CD4-positive, alpha-beta T cell (primary cell): ENCODE measurements around the gene FEZ2. TPM values are rescaled to one million over a fixed set of nuclear protein-coding genes. Genes with fewer than 3 reads are reported as not detected.
"Not testable (repeated sequence)": the region's sequence is repeated elsewhere in the genome, so short reads cannot be mapped to it uniquely, and the experiment has no call there.

ENCODE experiments used
- ATAC-seq: fragments of 200-7000 bp; cut with Tn5 transposase; one replicate; pipeline ENCODE4 v1.10.0; 2022; ENCODE audit warnings: mild to moderate bottlenecking; ENCODE audit not compliant: poor library complexity
- CTCF ChIA-PET: fragments of 350-600 bp; sonication (Branson Sonifier 250); formaldehyde crosslinking; loops from one replicate; lab custom pipeline; 2021; ENCODE audit warnings: antibody characterized with exemption, inconsistent platforms; lab: Charles Lee
- POLR2A ChIA-PET: fragments of 350-600 bp; sonication (Branson Sonifier 250); formaldehyde crosslinking; loops from one replicate; lab custom pipeline; 2021; ENCODE audit warnings: antibody characterized with exemption, inconsistent platforms; lab: Charles Lee
- DNase-seq, 14 experiments: peaks; one replicate each; pipeline ENCODE4 v3.0.0-alpha.2; 2013 to 2020; ENCODE audit warnings: mixed read lengths in 2 of 14
- H3K27ac ChIP-seq, 2 donors: one replicate each; pipeline versions ENCODE4 v1.5.1 to v1.7.0; 2013; ENCODE audit warnings: low read length in 2 of 2, low read depth in 1 of 2, mild to moderate bottlenecking in 1 of 2
- H3K27me3 ChIP-seq, 2 experiments: 1 replicate in 1 of 2; 2 replicates in 1 of 2; pipeline versions ENCODE4 v1.6.1 to v1.7.0; 2013; ENCODE audit warnings: low read length in 2 of 2, control low read depth in 1 of 2, mild to moderate bottlenecking in 1 of 2, moderate library complexity in 1 of 2; ENCODE audit not compliant: insufficient read depth in 2 of 2, control insufficient read depth in 1 of 2
- H3K36me3 ChIP-seq: one replicate; pipeline ENCODE4 v1.6.1; 2013; ENCODE audit warnings: low read length, control low read depth; ENCODE audit not compliant: insufficient read depth
- H3K4me1 ChIP-seq: one replicate; pipeline ENCODE4 v1.6.1; 2013; ENCODE audit warnings: low read length, control low read depth; ENCODE audit not compliant: insufficient read depth
- H3K4me3 ChIP-seq: one replicate; pipeline ENCODE4 v1.5.1; 2013; ENCODE audit warnings: mild to moderate bottlenecking, low read length, moderate library complexity
- H3K9me3 ChIP-seq, 2 experiments: 1 replicate in 1 of 2; 2 replicates in 1 of 2; pipeline versions ENCODE4 v1.6.1 to v1.7.0; 2013; ENCODE audit warnings: low read length in 2 of 2, mild to moderate bottlenecking in 2 of 2, control low read depth in 1 of 2, moderate library complexity in 1 of 2; ENCODE audit not compliant: control insufficient read depth in 1 of 2, insufficient read depth in 1 of 2
- H3K27ac Mint-ChIP-seq: one replicate; pipeline ENCODE4 v1.8.0; 2020; ENCODE audit warnings: mixed read lengths
- H3K27me3 Mint-ChIP-seq: one replicate; pipeline ENCODE4 v1.8.0; 2021; ENCODE audit warnings: mixed read lengths
- H3K36me3 Mint-ChIP-seq: one replicate; pipeline ENCODE4 v1.8.0; 2021; ENCODE audit warnings: low read depth, mixed read lengths
- H3K4me1 Mint-ChIP-seq: one replicate; pipeline ENCODE4 v1.8.0; 2021; ENCODE audit warnings: low read depth, mixed read lengths
- H3K4me3 Mint-ChIP-seq: one replicate; pipeline ENCODE4 v1.8.0; 2020; ENCODE audit warnings: mild to moderate bottlenecking, mixed read lengths
- H3K9me3 Mint-ChIP-seq: one replicate; pipeline ENCODE4 v1.8.0; 2020; ENCODE audit warnings: mixed read lengths
- intact Hi-C, 2 experiments: fragments of 100-400 bp; cut with DNase I in 1 of 2; cut with micrococcal nuclease in 1 of 2; formaldehyde crosslinking; loops; one replicate each; pipeline versions ENCODE4 v1.15.1 to v1.9.0; 2023 to 2025; cut with DNase I, micrococcal nuclease
- total RNA-seq, 174 experiments: library from RNA in 2 of 174; stranded (reverse) in 2 of 174; gene quantifications; one replicate each; pipeline ENCODE4 v1.2.3 and lab custom pipeline; 2021 to 2026
- TF ChIP-seq, protein P1 (sequence below): fragments of 200-600 bp; IDR thresholded peaks from one replicate; pipeline ENCODE4 v1.8.0; 2022; ENCODE audit warnings: antibody characterized with exemption, mild to moderate bottlenecking

FEZ2 gene
- total RNA-seq, 2 experiments from 2014 or later: 4.8 to 5.6 TPM

DNA sequence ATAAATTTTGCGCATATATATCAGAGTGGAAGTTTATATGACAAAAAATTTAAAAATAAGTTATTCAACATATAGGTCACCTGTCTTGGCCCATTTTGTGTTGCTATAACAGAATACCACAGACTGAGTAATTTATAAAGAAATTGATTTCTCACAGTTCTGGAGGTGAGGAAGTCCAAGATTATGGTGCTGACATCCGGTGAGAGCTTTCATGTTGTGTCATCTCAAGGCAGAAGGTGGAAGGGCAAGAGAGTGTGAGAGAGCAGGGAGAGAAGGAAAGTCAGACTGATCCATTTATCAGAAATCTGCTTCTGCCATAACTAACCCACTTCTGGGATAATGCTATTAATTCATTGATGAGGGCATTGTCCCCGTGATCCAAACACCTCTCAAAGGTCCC is 9.0 kb upstream of the FEZ2 start:
- intact Hi-C loops: no loop called here
- Mint-ChIP-seq H3K9me3 (no peaks in the 10 kb centered on the region), H3K4me1 (no peaks in the 10 kb centered on the region), H3K36me3 (no peaks in the 10 kb centered on the region), H3K27ac (no peak overlapping the region), H3K4me3 (no peak overlapping the region), H3K27me3 (peaks cover 3% of the 10 kb centered on the region)
- Histone ChIP-seq H3K9me3 (no peaks in the 10 kb centered on the region), H3K36me3 (no peaks in the 10 kb centered on the region), H3K27ac (no peak overlapping the region), H3K27me3 (peaks cover 0 to 4% of the 10 kb centered on the region in 2 experiments), H3K4me3 (no peak overlapping the region), H3K4me1 (no peaks in the 10 kb centered on the region)
- DNase-seq (no peak), ATAC-seq (no peak)
- TF ChIP-seq, protein P1, sequence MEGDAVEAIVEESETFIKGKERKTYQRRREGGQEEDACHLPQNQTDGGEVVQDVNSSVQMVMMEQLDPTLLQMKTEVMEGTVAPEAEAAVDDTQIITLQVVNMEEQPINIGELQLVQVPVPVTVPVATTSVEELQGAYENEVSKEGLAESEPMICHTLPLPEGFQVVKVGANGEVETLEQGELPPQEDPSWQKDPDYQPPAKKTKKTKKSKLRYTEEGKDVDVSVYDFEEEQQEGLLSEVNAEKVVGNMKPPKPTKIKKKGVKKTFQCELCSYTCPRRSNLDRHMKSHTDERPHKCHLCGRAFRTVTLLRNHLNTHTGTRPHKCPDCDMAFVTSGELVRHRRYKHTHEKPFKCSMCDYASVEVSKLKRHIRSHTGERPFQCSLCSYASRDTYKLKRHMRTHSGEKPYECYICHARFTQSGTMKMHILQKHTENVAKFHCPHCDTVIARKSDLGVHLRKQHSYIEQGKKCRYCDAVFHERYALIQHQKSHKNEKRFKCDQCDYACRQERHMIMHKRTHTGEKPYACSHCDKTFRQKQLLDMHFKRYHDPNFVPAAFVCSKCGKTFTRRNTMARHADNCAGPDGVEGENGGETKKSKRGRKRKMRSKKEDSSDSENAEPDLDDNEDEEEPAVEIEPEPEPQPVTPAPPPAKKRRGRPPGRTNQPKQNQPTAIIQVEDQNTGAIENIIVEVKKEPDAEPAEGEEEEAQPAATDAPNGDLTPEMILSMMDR: no peak
- POLR2A ChIA-PET: no interaction called here
- CTCF ChIA-PET: no interaction called here

- no peaks in the 10 kb centered on the region for H3K36me3 ChIP-seq
- TF ChIP-seq, protein P1: no peak
- H3K4me1 ChIP-seq: no peaks in the 10 kb centered on the region
- ATAC-seq (no peak), DNase-seq (no peak)
- H3K27ac ChIP-seq: no peak overlapping the region
- no peaks in the 10 kb centered on the region for H3K9me3 Mint-ChIP-seq
- no peaks in the 10 kb centered on the region for H3K36me3 Mint-ChIP-seq
- H3K4me3 ChIP-seq: no peak overlapping the region
- ChIA-PET CTCF (no interaction called here), POLR2A (no interaction called here)
- no peak overlapping the region for H3K4me3 Mint-ChIP-seq
- no peak overlapping the region for H3K27ac Mint-ChIP-seq
- H3K27me3 ChIP-seq: peaks cover 0 to 4% of the 10 kb centered on the region in 2 experiments
- no peaks in the 10 kb centered on the region for H3K9me3 ChIP-seq
- intact Hi-C loops: no loop called here
- no peaks in the 10 kb centered on the region for H3K4me1 Mint-ChIP-seq
- H3K27me3 Mint-ChIP-seq: peaks cover 3% of the 10 kb centered on the region
Measured at GRCh38 chr2:36605273-36605672, 7.3 kb upstream of the FEZ2 start.

DNA sequence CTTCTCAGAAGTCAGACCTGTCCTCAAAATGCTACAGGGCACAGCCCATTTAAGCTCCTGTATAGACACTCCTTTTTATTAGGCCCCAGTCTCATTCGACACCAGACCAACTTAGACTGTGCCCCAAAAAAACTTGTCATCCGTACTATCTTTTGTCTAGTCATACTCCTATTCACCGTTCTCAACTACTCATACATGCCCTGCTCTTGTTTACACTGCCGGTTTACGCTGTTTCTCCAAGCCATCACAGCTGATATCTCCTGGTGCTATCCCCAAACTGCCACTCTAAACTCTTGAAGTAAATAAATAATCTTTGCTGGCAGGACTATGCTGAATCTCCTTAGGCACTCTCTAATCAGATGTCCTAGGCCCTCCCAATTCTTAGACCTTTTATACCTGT is 5.7 kb upstream of the FEZ2 start:
- H3K27ac Mint-ChIP-seq, H3K36me3 Mint-ChIP-seq, H3K27me3 Mint-ChIP-seq, H3K9me3 Mint-ChIP-seq, intact Hi-C loops, H3K9me3 ChIP-seq, DNase-seq, CTCF ChIA-PET, H3K27me3 ChIP-seq, POLR2A ChIA-PET, H3K4me1 Mint-ChIP-seq, H3K27ac ChIP-seq, H3K4me3 Mint-ChIP-seq, H3K4me3 ChIP-seq, H3K4me1 ChIP-seq, ATAC-seq, H3K36me3 ChIP-seq: not testable (repeated sequence)

DNA sequence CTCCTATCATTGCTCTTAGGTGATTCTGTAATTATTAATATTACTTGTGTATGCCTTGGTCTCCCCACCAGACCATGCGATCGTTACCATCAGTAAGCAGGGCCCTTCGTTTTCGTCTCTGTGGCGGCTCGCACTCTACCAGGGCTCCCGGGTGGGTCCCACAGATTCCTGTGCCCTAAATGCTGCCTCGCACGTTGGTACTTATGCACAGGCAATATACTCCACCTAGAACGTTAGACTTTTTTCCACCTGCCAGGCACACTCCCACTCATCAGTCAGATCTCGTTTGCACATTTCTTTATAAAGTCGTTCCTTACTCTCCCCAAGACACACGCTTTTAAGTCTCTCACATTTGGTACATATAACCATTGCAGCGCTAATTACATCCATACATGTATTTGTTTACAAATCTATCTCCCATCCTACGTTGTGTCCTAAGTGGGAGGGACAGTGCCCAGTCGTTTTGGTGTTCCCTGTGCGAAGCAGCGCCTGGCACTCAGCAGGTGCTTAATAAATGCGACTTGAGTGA is 901 bp downstream of the FEZ2 start:
- intact Hi-C loops: loop anchor here in 1 of 2 experiments (10.0 kb wide), 2 partner anchors 352 to 598 kb away; partner anchors contain the start of gene CEBPZOS
- Histone ChIP-seq H3K27me3 (no peaks in the 10 kb centered on the region), H3K9me3 (no peaks in the 10 kb centered on the region), H3K4me1 (peaks cover 22% of the 10 kb centered on the region), H3K27ac (no peak overlapping the region), H3K36me3 (no peaks in the 10 kb centered on the region), H3K4me3 (peak overlapping the region; percentile 75)
- ChIA-PET POLR2A (no interaction called here), CTCF (no interaction called here)
- no peaks in the 10 kb centered on the region for H3K9me3 Mint-ChIP-seq
- TF ChIP-seq, protein P1: no peak
- no peaks in the 10 kb centered on the region for H3K36me3 Mint-ChIP-seq
- H3K27ac Mint-ChIP-seq: peak overlapping the region; percentile 28
- peaks cover 42% of the 10 kb centered on the region for H3K4me1 Mint-ChIP-seq
- DNase-seq (no peak), ATAC-seq (no peak)
- H3K27me3 Mint-ChIP-seq: no peaks in the 10 kb centered on the region
- H3K4me3 Mint-ChIP-seq: peak overlapping the region; percentile 97
